Mesothelial cell of epicardium (in vitro differentiated cells): ENCODE results near the gene TMEM169. TPM values are rescaled to one million over a fixed set of nuclear protein-coding genes. Genes with fewer than 3 reads are reported as not detected.

Source experiments
- DNase-seq, 2 experiments: peaks; one replicate each; pipeline ENCODE4 v3.0.0; 2021; ENCODE audit warnings: low spot score in 2 of 2; ENCODE audit not compliant: unreplicated experiment in 2 of 2
- H3K27ac Mint-ChIP-seq: 2 replicates; pipeline ENCODE4 v1.8.0; 2021; ENCODE audit warnings: mixed read lengths
- H3K27me3 Mint-ChIP-seq: 2 replicates; pipeline ENCODE4 v1.8.0; 2021; ENCODE audit warnings: low read depth, mixed read lengths
- H3K36me3 Mint-ChIP-seq: 2 replicates; pipeline ENCODE4 v1.8.0; 2021; ENCODE audit warnings: mixed read lengths
- H3K4me1 Mint-ChIP-seq: 2 replicates; pipeline ENCODE4 v1.8.0; 2021; ENCODE audit warnings: mixed read lengths
- H3K4me3 Mint-ChIP-seq: 2 replicates; pipeline ENCODE4 v1.8.0; 2021; ENCODE audit warnings: mild to moderate bottlenecking, moderate library complexity, mixed read lengths
- H3K9me3 Mint-ChIP-seq: 2 replicates; pipeline ENCODE4 v1.8.0; 2021; ENCODE audit warnings: mixed read lengths
- total RNA-seq: library from RNA; stranded (reverse); gene quantifications from 3 replicates; pipeline ENCODE4 v1.2.1, GENCODE V29; 2021
- TF ChIP-seq, protein P1 (sequence below): fragments of 200-600 bp; sonication (generic); IDR thresholded peaks from one replicate; pipeline ENCODE4 v1.5.0; 2021; ENCODE audit warnings: antibody characterized with exemption; ENCODE audit not compliant: unreplicated experiment

The TMEM169 gene
- total RNA-seq, 1 donor from 2014 or later, result 0.78 TPM

GRCh38 chr2:216114714-216115531 lies 33.2 kb downstream of the TMEM169 start:
- H3K4me3 Mint-ChIP-seq, result peak overlapping the region; percentile 80
- no peaks in the 10 kb centered on the region for H3K9me3 Mint-ChIP-seq
- TF ChIP-seq, protein P1, sequence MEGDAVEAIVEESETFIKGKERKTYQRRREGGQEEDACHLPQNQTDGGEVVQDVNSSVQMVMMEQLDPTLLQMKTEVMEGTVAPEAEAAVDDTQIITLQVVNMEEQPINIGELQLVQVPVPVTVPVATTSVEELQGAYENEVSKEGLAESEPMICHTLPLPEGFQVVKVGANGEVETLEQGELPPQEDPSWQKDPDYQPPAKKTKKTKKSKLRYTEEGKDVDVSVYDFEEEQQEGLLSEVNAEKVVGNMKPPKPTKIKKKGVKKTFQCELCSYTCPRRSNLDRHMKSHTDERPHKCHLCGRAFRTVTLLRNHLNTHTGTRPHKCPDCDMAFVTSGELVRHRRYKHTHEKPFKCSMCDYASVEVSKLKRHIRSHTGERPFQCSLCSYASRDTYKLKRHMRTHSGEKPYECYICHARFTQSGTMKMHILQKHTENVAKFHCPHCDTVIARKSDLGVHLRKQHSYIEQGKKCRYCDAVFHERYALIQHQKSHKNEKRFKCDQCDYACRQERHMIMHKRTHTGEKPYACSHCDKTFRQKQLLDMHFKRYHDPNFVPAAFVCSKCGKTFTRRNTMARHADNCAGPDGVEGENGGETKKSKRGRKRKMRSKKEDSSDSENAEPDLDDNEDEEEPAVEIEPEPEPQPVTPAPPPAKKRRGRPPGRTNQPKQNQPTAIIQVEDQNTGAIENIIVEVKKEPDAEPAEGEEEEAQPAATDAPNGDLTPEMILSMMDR, result peak; percentile 89

GRCh38 chr2:216116418-216116817 lies 34.7 kb downstream of the TMEM169 start:
- Mint-ChIP-seq H3K36me3 (peaks cover 55% of the 10 kb centered on the region), H3K4me3 (peak overlapping the region; percentile 8), H3K4me1 (peaks cover 40% of the 10 kb centered on the region), H3K27me3 (no peaks in the 10 kb centered on the region), H3K9me3 (no peaks in the 10 kb centered on the region), H3K27ac (peak overlapping the region; percentile 65)
- TF ChIP-seq, protein P1, result no peak
- DNase-seq, result no peak

More at GRCh38 chr2:216114714-216115531, 33.2 kb downstream of the TMEM169 start:
- H3K4me1 Mint-ChIP-seq, result peaks cover 53% of the 10 kb centered on the region
- peak; percentile 97 to 98 for DNase-seq
- peak overlapping the region; percentile 99 for H3K27ac Mint-ChIP-seq
- no peaks in the 10 kb centered on the region for H3K27me3 Mint-ChIP-seq
- H3K36me3 Mint-ChIP-seq, result peaks cover 47% of the 10 kb centered on the region

DNA sequence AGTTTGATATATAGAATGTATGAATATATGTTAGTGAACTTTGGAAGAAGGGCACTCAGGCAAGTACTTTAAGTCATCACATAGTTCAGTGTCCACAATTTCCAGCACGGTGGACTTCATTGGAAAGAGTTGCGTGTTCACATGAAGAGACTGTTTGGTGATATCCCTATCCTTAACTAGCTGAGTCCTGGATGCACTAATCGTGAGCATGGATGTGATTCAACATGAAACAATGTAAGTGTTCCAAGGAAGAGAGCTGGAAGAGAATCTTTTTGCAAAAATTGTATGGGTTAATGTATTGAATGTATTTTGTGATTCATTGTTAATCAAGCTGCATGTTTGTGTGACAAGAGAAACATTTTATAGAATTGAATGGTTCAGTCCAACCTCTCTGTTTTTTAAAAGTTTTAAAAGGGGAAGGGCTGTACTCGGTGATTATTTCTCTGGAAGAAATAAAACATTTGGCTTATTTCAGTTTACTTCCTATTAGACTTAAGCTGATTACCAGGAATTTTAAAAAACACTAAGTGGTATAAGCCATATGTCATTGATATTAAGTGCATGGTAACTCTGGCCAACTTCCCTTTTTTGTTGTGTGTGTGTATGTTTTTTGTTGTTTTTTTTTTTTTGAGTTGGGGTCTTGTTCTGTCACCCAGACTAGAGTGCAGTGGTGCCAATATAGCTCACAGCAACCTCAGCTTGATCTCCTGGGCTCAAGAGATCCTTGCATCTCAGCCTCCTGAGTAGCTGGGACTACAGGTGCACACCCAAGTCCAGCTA lies 36.0 kb downstream of the TMEM169 start:
- no peak overlapping the region for H3K4me3 Mint-ChIP-seq
- H3K27me3 Mint-ChIP-seq, result no peaks in the 10 kb centered on the region
- peaks cover 57% of the 10 kb centered on the region for H3K36me3 Mint-ChIP-seq
- peak overlapping the region; percentile 65 for H3K27ac Mint-ChIP-seq
- TF ChIP-seq, protein P1, result no peak
- peaks cover 32% of the 10 kb centered on the region for H3K4me1 Mint-ChIP-seq
- DNase-seq, result no peak
- H3K9me3 Mint-ChIP-seq, result no peaks in the 10 kb centered on the region

- H3K36me3 Mint-ChIP-seq, result peaks cover 54% of the 10 kb centered on the region
- TF ChIP-seq, protein P1, result no peak
Measured at GRCh38 chr2:216118474-216118873, 36.8 kb downstream of the TMEM169 start.

DNA sequence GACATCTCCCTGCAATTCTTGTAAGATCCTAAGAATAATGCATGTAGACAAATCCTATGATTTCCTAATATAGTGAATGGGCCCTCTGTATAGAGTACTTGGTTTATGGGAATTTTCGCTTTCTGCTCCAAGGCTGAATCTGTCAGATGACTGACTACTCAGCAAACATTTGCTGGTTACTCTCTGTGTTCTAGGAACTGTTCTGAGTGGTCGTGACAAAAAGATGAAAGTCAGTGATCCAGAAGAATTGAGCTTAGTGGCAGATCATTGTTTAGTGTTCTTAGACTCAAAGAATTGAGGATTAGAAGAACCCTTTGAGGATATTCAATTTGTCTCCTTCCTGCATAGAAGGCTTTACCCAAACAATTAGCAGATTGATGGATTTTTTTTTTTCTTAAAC lies 37.4 kb downstream of the TMEM169 start:
- Mint-ChIP-seq H3K9me3 (no peaks in the 10 kb centered on the region), H3K36me3 (peaks cover 56% of the 10 kb centered on the region), H3K27me3 (no peaks in the 10 kb centered on the region), H3K27ac (peak overlapping the region; percentile 48), H3K4me1 (peaks cover 31% of the 10 kb centered on the region), H3K4me3 (no peak overlapping the region)
- TF ChIP-seq, protein P1, result no peak
- no peak for DNase-seq

More at GRCh38 chr2:216118474-216118873, 36.8 kb downstream of the TMEM169 start:
- Mint-ChIP-seq H3K9me3 (no peaks in the 10 kb centered on the region), H3K4me3 (no peak overlapping the region), H3K27ac (peak overlapping the region; percentile 21), H3K4me1 (peaks cover 32% of the 10 kb centered on the region), H3K27me3 (no peaks in the 10 kb centered on the region)
- no peak for DNase-seq
